HG03432 (cell line): ENCODE data around the gene TMEM141.
A peak's percentile ranks its signal among the peaks of the same experiment; 100 is the strongest.
"Not testable (repeated sequence)": the region's sequence is repeated elsewhere in the genome, so short reads cannot be mapped to it uniquely, and the experiment has no call there.

ENCODE experiments used
- ATAC-seq: cut with Tn5 transposase; IDR thresholded peaks from one replicate; pipeline ENCODE4 v1.9.1; 2021; ENCODE audit warnings: mild to moderate bottlenecking, moderate library complexity; ENCODE audit not compliant: unreplicated experiment

Gene TMEM141

GRCh38 chr9:136755302-136756133, 35.6 kb upstream of the TMEM141 start:
- not testable (repeated sequence) for ATAC-seq

GRCh38 chr9:136756134-136756438, 35.1 kb upstream of the TMEM141 start:
- no peak for ATAC-seq

- ATAC-seq, result no peak
These were observed 34.3 kb upstream of the TMEM141 start for GRCh38 chr9:136756836-136757235.

GRCh38 chr9:136757328-136757727, 33.8 kb upstream of the TMEM141 start:
- no peak for ATAC-seq

- ATAC-seq, result peak; percentile 15
These were observed 33.4 kb upstream of the TMEM141 start for GRCh38 chr9:136757751-136758140.

GRCh38 chr9:136759001-136759400, 32.1 kb upstream of the TMEM141 start:
- ATAC-seq, result no peak

- ATAC-seq, result no peak
These were observed 31.5 kb upstream of the TMEM141 start for GRCh38 chr9:136759436-136760325.

- no peak for ATAC-seq
These were observed 30.7 kb upstream of the TMEM141 start for GRCh38 chr9:136760424-136760823.

- not testable (repeated sequence) for ATAC-seq
These were observed 30.2 kb upstream of the TMEM141 start for GRCh38 chr9:136760834-136761544.

- no peak for ATAC-seq
These were observed 29.6 kb upstream of the TMEM141 start for GRCh38 chr9:136761545-136761981.

GRCh38 chr9:136762221-136762691, 28.9 kb upstream of the TMEM141 start:
- no peak for ATAC-seq

- ATAC-seq, result no peak
These were observed 28.1 kb upstream of the TMEM141 start for GRCh38 chr9:136762915-136763648.

GRCh38 chr9:136763649-136764035, 27.5 kb upstream of the TMEM141 start:
- no peak for ATAC-seq

GRCh38 chr9:136764301-136764891, 26.7 kb upstream of the TMEM141 start, which contains the start of gene LCN15:
Gene LCN15, minus strand, starts transcription at chr9:136764518. Its CDS starts 30 bp downstream, at chr9:136764488.
- no peak for ATAC-seq

- ATAC-seq, result no peak
These were observed 26.1 kb upstream of the TMEM141 start for GRCh38 chr9:136765041-136765440.

- ATAC-seq, result peak; percentile 50
These were observed 25.3 kb upstream of the TMEM141 start for GRCh38 chr9:136765745-136766409.

GRCh38 chr9:136766410-136767120, 24.6 kb upstream of the TMEM141 start:
- not testable (repeated sequence) for ATAC-seq

GRCh38 chr9:136769710-136770191, 21.4 kb upstream of the TMEM141 start:
- no peak for ATAC-seq
